ENCODE results near the gene NEO1. TPM values are rescaled to one million over a fixed set of nuclear protein-coding genes. Genes with fewer than 3 reads are reported as not detected.

NEO1 gene
- total and polyA plus RNA-seq, 11 donors, result 4.4 to 31.5 (median 11.9) TPM

GRCh38 chr15:73114064-73114463 lies 61.8 kb downstream of the NEO1 start:
- TF ChIP-seq, protein P1, sequence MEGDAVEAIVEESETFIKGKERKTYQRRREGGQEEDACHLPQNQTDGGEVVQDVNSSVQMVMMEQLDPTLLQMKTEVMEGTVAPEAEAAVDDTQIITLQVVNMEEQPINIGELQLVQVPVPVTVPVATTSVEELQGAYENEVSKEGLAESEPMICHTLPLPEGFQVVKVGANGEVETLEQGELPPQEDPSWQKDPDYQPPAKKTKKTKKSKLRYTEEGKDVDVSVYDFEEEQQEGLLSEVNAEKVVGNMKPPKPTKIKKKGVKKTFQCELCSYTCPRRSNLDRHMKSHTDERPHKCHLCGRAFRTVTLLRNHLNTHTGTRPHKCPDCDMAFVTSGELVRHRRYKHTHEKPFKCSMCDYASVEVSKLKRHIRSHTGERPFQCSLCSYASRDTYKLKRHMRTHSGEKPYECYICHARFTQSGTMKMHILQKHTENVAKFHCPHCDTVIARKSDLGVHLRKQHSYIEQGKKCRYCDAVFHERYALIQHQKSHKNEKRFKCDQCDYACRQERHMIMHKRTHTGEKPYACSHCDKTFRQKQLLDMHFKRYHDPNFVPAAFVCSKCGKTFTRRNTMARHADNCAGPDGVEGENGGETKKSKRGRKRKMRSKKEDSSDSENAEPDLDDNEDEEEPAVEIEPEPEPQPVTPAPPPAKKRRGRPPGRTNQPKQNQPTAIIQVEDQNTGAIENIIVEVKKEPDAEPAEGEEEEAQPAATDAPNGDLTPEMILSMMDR (IDR thresholded peaks at IDR 0.05), result no peak
- TF ChIP-seq POLR2A (IDR thresholded peaks at IDR 0.05), result no peak
- ATAC-seq (no peak), DNase-seq (no peak)
- intact Hi-C loops (cut with DNase I), result no loop called here
- Histone ChIP-seq H3K36me3 (peaks cover 0 to 14% (median 0%) of the 10 kb centered on the region in 9 donors), H3K27ac (no peak overlapping the region), H3K9me3 (no peaks in the 10 kb centered on the region), H3K4me1 (no peaks in the 10 kb centered on the region), H3K4me3 (no peak overlapping the region), H3K27me3 (no peaks in the 10 kb centered on the region)
- 83 to 90% (median 86%) methylated on average over 7 of the region's 7 CpGs for WGBS, 4 donors

- WGBS, 4 donors, result 93 to 96% (median 95%) methylated on average over 2 of the region's 2 CpGs
- intact Hi-C loops (cut with DNase I), result no loop called here
- Histone ChIP-seq H3K36me3 (peaks cover 0 to 14% (median 0%) of the 10 kb centered on the region in 9 donors), H3K27me3 (no peaks in the 10 kb centered on the region), H3K4me1 (no peaks in the 10 kb centered on the region), H3K9me3 (no peaks in the 10 kb centered on the region), H3K27ac (no peak overlapping the region), H3K4me3 (no peak overlapping the region)
- ATAC-seq (no peak), DNase-seq (no peak)
- TF ChIP-seq, protein P1 (IDR thresholded peaks at IDR 0.05), result no peak
- no peak for TF ChIP-seq POLR2A (IDR thresholded peaks at IDR 0.05)
Observed at GRCh38 chr15:73116164-73116563, 63.9 kb downstream of the NEO1 start.

- WGBS, 4 donors, result 89 to 92% (median 90%) methylated on average over 3 of the region's 3 CpGs
- no peak for TF ChIP-seq POLR2A (IDR thresholded peaks at IDR 0.05)
- TF ChIP-seq, protein P1 (IDR thresholded peaks at IDR 0.05), result no peak
- no peaks in the 10 kb centered on the region for H3K27me3 ChIP-seq
- H3K9me3 ChIP-seq, result no peaks in the 10 kb centered on the region
- H3K4me1 ChIP-seq, result no peaks in the 10 kb centered on the region
- H3K4me3 ChIP-seq, result no peak overlapping the region
- DNase-seq (no peak), ATAC-seq (no peak)
- H3K36me3 ChIP-seq, result peaks cover 0 to 18% (median 2%) of the 10 kb centered on the region in 9 donors
- H3K27ac ChIP-seq, result no peak overlapping the region
- intact Hi-C loops (cut with DNase I), result no loop called here
Observed at GRCh38 chr15:73118055-73118454, 65.8 kb downstream of the NEO1 start.

DNA sequence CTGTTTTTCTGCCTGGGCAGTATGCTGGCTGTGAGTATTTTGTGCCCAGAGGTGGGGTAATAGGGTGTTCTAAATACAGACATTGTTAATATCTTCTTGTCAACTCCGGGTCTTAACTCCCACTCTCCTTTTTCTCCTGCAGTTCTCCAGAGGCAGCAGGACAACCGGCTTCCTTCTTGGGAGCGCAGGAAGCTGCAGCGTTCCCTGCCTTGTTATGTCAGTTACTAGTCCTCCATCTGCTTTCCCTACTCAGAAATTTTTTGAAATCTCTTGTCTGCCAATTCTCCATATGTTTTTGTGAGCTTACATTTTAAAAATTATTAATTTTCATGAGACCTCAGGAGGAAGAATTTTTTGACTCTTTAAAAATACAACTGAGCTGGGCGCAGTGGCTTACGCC lies 67.2 kb downstream of the NEO1 start:
- H3K4me3 ChIP-seq, result no peak overlapping the region
- WGBS, 4 donors, result 83 to 88% (median 85%) methylated on average over 6 of the region's 6 CpGs
- TF ChIP-seq, protein P1 (IDR thresholded peaks at IDR 0.05), result no peak
- no peak for TF ChIP-seq POLR2A (IDR thresholded peaks at IDR 0.05)
- no peaks in the 10 kb centered on the region for H3K27me3 ChIP-seq
- H3K9me3 ChIP-seq, result no peaks in the 10 kb centered on the region
- intact Hi-C loops (cut with DNase I), result no loop called here
- no peaks in the 10 kb centered on the region for H3K4me1 ChIP-seq
- no peak for DNase-seq
- peaks cover 0 to 21% (median 2%) of the 10 kb centered on the region in 9 donors for H3K36me3 ChIP-seq
- no peak overlapping the region for H3K27ac ChIP-seq
- ATAC-seq, result no peak
